ENCODE measurements around the gene ROR2. TPM values are rescaled to one million over a fixed set of nuclear protein-coding genes. Genes with fewer than 3 reads are reported as not detected.

The ROR2 gene
- total and polyA plus RNA-seq, 2 of the 8 experiments (the other 6 are each of a cell fraction or from before 2014, with no cell fraction given) = 2.7 to 4.3 TPM

- 93% methylated on average over 3 of the region's 3 CpGs; no CpG with 5 or more reads in 1 of the 2 experiments for WGBS, 2 experiments (ENCODE audit: extremely low coverage in 1 of 2, insufficient coverage in 1 of 2, insufficient read length in 1 of 2, insufficient replicate concordance in 2 of 2, low coverage in 1 of 2, low lambda C conversion rate in 2 of 2, missing lambda C conversion rate in 1 of 2)
- H3K79me2 ChIP-seq (ENCODE audit: control insufficient read depth in 1 of 2, insufficient read depth in 2 of 2, low read length in 2 of 2) = no peaks in the 10 kb centered on the region
Measured at GRCh38 chr9:91934654-91935053, 15.4 kb downstream of the ROR2 start.

More at GRCh38 chr9:91934654-91935053, 15.4 kb downstream of the ROR2 start:
- Histone ChIP-seq H3K4ac (replicated peaks; ENCODE audit: insufficient read length, low read depth, low read length) (no peak overlapping the region), H3K18ac (ENCODE audit: extremely low read depth, low read length) (no peak overlapping the region), H3K23me2 (ENCODE audit: low read depth, low read length) (no peaks in the 10 kb centered on the region), H2AK5ac (ENCODE audit: low read depth, low read length) (no peak overlapping the region), H2BK5ac (ENCODE audit: low read depth, low read length) (no peak overlapping the region), H4K20me1 (replicated peaks in 1 of 2; ENCODE audit: control insufficient read depth in 1 of 2, insufficient read depth in 2 of 2, low read length in 2 of 2) (no peaks in the 10 kb centered on the region), H2BK120ac (replicated peaks; ENCODE audit: low read depth, low read length) (no peak overlapping the region), H3K36me3 (ENCODE audit: control insufficient read depth in 2 of 4, insufficient read depth in 4 of 4, low read length in 3 of 4) (no peaks in the 10 kb centered on the region), H2BK15ac (ENCODE audit: low read length) (no peak overlapping the region), H3K27ac (ENCODE audit: low read depth, low read length) (no peak overlapping the region), H2BK20ac (ENCODE audit: low read length) (no peak overlapping the region), H3K79me1 (ENCODE audit: low read depth, low read length) (no peaks in the 10 kb centered on the region), H4K91ac (replicated peaks; ENCODE audit: insufficient read length, low read length) (no peak overlapping the region), H3K14ac (ENCODE audit: insufficient read length) (no peak overlapping the region), H3K9ac (replicated peaks in 1 of 4; ENCODE audit: extremely low read depth in 1 of 4, low read depth in 3 of 4, low read length in 3 of 4) (no peak overlapping the region), H3K4me2 (ENCODE audit: insufficient read depth in 1 of 2, low read depth in 2 of 2, low read length in 2 of 2) (no peak overlapping the region), H2AFZ (ENCODE audit: low read length) (no peak overlapping the region), H3K4me3 (ENCODE audit: extremely low read depth in 1 of 4, insufficient read depth in 2 of 4, low read depth in 3 of 4, low read length in 4 of 4) (no peak overlapping the region), H3K56ac (replicated peaks; ENCODE audit: insufficient read length, low read depth, low read length) (no peak overlapping the region), H4K5ac (ENCODE audit: insufficient read length, low read depth, low read length) (no peak overlapping the region), H3K4me1 (replicated peaks in 1 of 4; ENCODE audit: control insufficient read depth in 3 of 4, insufficient read depth in 4 of 4, low read length in 3 of 4) (peaks cover 0 to 4% (median under 1%) of the 10 kb centered on the region in 4 experiments; a peak in 1 of 7 replicates), H2BK12ac (ENCODE audit: low read depth, low read length) (no peak overlapping the region), H3K9me3 (ENCODE audit: insufficient read depth in 2 of 2, low read depth in 1 of 2, low read length in 1 of 2) (peaks cover 10 to 17% of the 10 kb centered on the region in 2 experiments), H3K23ac (ENCODE audit: insufficient read length) (no peak overlapping the region), H4K8ac (ENCODE audit: extremely low read depth, insufficient read depth, low read length) (no peak overlapping the region), H3K27me3 (replicated peaks in 1 of 4; ENCODE audit: control insufficient read depth in 3 of 4, extremely low read depth in 1 of 4, insufficient read depth in 3 of 4, low read length in 3 of 4) (no peaks in the 10 kb centered on the region)
- FAIRE-seq = no peak
- POLR2A ChIA-PET (ENCODE audit: partially characterized antibody) = interaction anchor here (0.6 to 1.1 kb wide), 2 partner anchors 33 to 123 kb away, joined by 3 to 4 read pairs; no protein-coding TSS in a partner anchor
- DNase-seq (ENCODE audit: low read depth in 1 of 2, low spot score in 2 of 2) = no peak
- CTCF ChIA-PET (ENCODE audit: partially characterized antibody) = interaction anchor here (1.0 to 4.5 kb wide), 6 partner anchors 11 to 200 kb away, joined by 3 to 31 read pairs (median 8); no protein-coding TSS in a partner anchor

Measured in H1 (cell line).